GM12878 (cell line): ENCODE data around the gene CLDN24. TPM values are rescaled to one million over a fixed set of nuclear protein-coding genes. Genes with fewer than 3 reads are reported as not detected.

Source experiments
- ATAC-seq: fragments of 200-7000 bp; cut with Tn5 transposase; 3 replicates; pipeline ENCODE4 v1.9.1; 2020; ENCODE audit warnings: mild to moderate bottlenecking, moderate library complexity
- BruUV-seq: library from RNA; stranded (reverse); fragments of 400-500 nt; replicated peaks from 2 replicates; lab custom pipeline; 2021; lab: Mats Ljungman, UMichigan
- CTCF ChIA-PET: fragments of 300-600 bp; sonication (Branson Sonifier 250); formaldehyde crosslinking; extraction: SDS; loops from one replicate; lab custom pipeline; 2021; ENCODE audit warnings: inconsistent platforms; lab: Yijun Ruan, JAX
- POLR2A ChIA-PET: fragments of 350-600 bp; formaldehyde crosslinking; extraction: SDS; loops from one replicate; lab custom pipeline; 2021; ENCODE audit warnings: inconsistent platforms; lab: Charles Lee
- RAD21 ChIA-PET: fragments of 300-600 bp; sonication (Branson Sonifier 250); formaldehyde crosslinking; loops from one replicate; lab custom pipeline; 2023; ENCODE audit warnings: antibody characterized with exemption; ENCODE audit not compliant: unreplicated experiment; lab: Charles Lee
- SMC1A ChIA-PET: fragments of 300-600 bp; sonication (Branson Sonifier 250); formaldehyde crosslinking; loops from one replicate; lab custom pipeline; 2023; ENCODE audit not compliant: unreplicated experiment, uncharacterized antibody; lab: Charles Lee
- DNase-seq: peaks from one replicate; pipeline ENCODE4 v3.0.0-alpha.2; 2011; ENCODE audit warnings: low read depth, low spot score
- FAIRE-seq: peaks from 3 replicates; lab custom pipeline; 2011; peaks lifted over from hg19 to GRCh38; lab: Jason Lieb, UNC
- H2AFZ ChIP-seq: 2 replicates; pipeline ENCODE4 v1.6.0; 2011; ENCODE audit warnings: low read depth, low read length, control low read depth; ENCODE audit not compliant: control insufficient read depth
- H3K27ac ChIP-seq: 2 replicates; pipeline ENCODE4 v1.5.1; 2011; ENCODE audit warnings: control low read depth; ENCODE audit not compliant: control insufficient read depth, insufficient read depth
- H3K27me3 ChIP-seq, 2 experiments: replicated peaks in 1 of 2; 2 replicates each; pipeline versions ENCODE4 v1.6.0 to v1.6.1; 2011; ENCODE audit warnings: low read length in 1 of 2; ENCODE audit not compliant: control insufficient read depth in 2 of 2, insufficient read depth in 2 of 2
- H3K36me3 ChIP-seq, 2 experiments: 2 replicates each; pipeline ENCODE4 v1.5.1; 2011; ENCODE audit warnings: low read length in 1 of 2; ENCODE audit not compliant: control insufficient read depth in 2 of 2, insufficient read depth in 2 of 2
- H3K4me1 ChIP-seq: 2 replicates; pipeline ENCODE4 v1.6.1; 2011; ENCODE audit warnings: mild to moderate bottlenecking, low read length, moderate library complexity, mixed read lengths; ENCODE audit not compliant: control insufficient read depth, insufficient read depth
- H3K4me2 ChIP-seq: 2 replicates; pipeline ENCODE4 v1.6.0; 2011; ENCODE audit warnings: control low read depth; ENCODE audit not compliant: control insufficient read depth, insufficient read depth
- H3K4me3 ChIP-seq: fragments of 200-600 bp; sonication (generic); 2 replicates; pipeline ENCODE4 v1.5.1; 2016
- H3K79me2 ChIP-seq: 2 replicates; pipeline ENCODE4 v1.6.0; 2011; ENCODE audit warnings: low read length; ENCODE audit not compliant: control insufficient read depth, insufficient read depth
- H3K9ac ChIP-seq: 2 replicates; pipeline ENCODE4 v1.8.0; 2011; ENCODE audit warnings: low read length, control low read depth, mixed read lengths; ENCODE audit not compliant: control insufficient read depth, insufficient read depth
- H3K9me3 ChIP-seq: replicated peaks from 3 replicates; pipeline ENCODE4 v1.5.1; 2011; ENCODE audit warnings: mild to moderate bottlenecking, low read length; ENCODE audit not compliant: control insufficient read depth, insufficient read depth
- H4K20me1 ChIP-seq: 2 replicates; pipeline ENCODE4 v1.6.0; 2011; ENCODE audit not compliant: control insufficient read depth, insufficient read depth
- ATF3 ChIP-seq: IDR thresholded peaks from 2 replicates; pipeline ENCODE4 v1.6.1; 2011; ENCODE audit warnings: low read depth, mild to moderate bottlenecking, low read length, moderate library complexity, borderline replicate concordance; ENCODE audit errors: extremely low read depth
- CEBPZ ChIP-seq: fragments of 150-350 bp; IDR thresholded peaks from 2 replicates; pipeline ENCODE4 v1.6.1; 2016; ENCODE audit warnings: low read depth, low read length
- DPF2 ChIP-seq: fragments of 450-650 bp; IDR thresholded peaks from 2 replicates; pipeline ENCODE4 v1.6.1; 2017; ENCODE audit warnings: mild to moderate bottlenecking
- ESRRA ChIP-seq: IDR thresholded peaks from 2 replicates; pipeline ENCODE4 v1.6.1; 2012; ENCODE audit warnings: mild to moderate bottlenecking, low read length, improper control_type of control experiment
- GATAD2B ChIP-seq: fragments of 450-650 bp; conservative IDR thresholded peaks from 2 replicates; pipeline ENCODE4 v1.6.1; 2017; ENCODE audit warnings: low read depth, mild to moderate bottlenecking, moderate library complexity
- HDAC6 ChIP-seq: fragments of 200-600 bp; sonication (generic); IDR thresholded peaks from one replicate; pipeline ENCODE4 v1.8.0; 2017; ENCODE audit warnings: antibody characterized with exemption; ENCODE audit not compliant: unreplicated experiment
- HDGF ChIP-seq: fragments of 450-650 bp; IDR thresholded peaks from 2 replicates; pipeline ENCODE4 v1.6.1; 2016; ENCODE audit warnings: antibody characterized with exemption
- MTA3 ChIP-seq: IDR thresholded peaks from 2 replicates; pipeline ENCODE4 v1.6.1; 2012; ENCODE audit warnings: low read length, inconsistent platforms, borderline replicate concordance
- NFYB ChIP-seq: IDR thresholded peaks from 2 replicates; pipeline ENCODE4 v1.6.1; 2011; ENCODE audit warnings: low read depth, mild to moderate bottlenecking, low read length, improper control_type of control experiment, moderate library complexity; ENCODE audit not compliant: insufficient read depth
- NR2C2 ChIP-seq: IDR thresholded peaks from 2 replicates; pipeline ENCODE4 v1.6.1; 2011; ENCODE audit warnings: borderline replicate concordance, low read depth; ENCODE audit not compliant: control insufficient read depth, insufficient read length
- PAX8 ChIP-seq: fragments of 450-650 bp; IDR thresholded peaks from 2 replicates; pipeline ENCODE4 v1.6.1; 2017; ENCODE audit warnings: mild to moderate bottlenecking, moderate library complexity
- PML ChIP-seq: IDR thresholded peaks from 2 replicates; pipeline ENCODE4 v1.6.1; 2012; ENCODE audit warnings: low read length, inconsistent platforms
- POLR2A ChIP-seq: IDR thresholded peaks from 2 replicates; pipeline ENCODE4 v1.6.1; 2011; ENCODE audit warnings: low read depth, mild to moderate bottlenecking, low read length
- SREBF2 ChIP-seq: IDR thresholded peaks from 2 replicates; pipeline ENCODE4 v1.6.1; 2012; ENCODE audit warnings: mild to moderate bottlenecking, low read length
- SUZ12 ChIP-seq: fragments of 200-600 bp; sonication (generic); IDR thresholded peaks from one replicate; pipeline ENCODE4 v1.6.1; 2018; ENCODE audit warnings: antibody characterized with exemption, mild to moderate bottlenecking; ENCODE audit not compliant: unreplicated experiment
- WRNIP1 ChIP-seq: IDR thresholded peaks from 2 replicates; pipeline ENCODE4 v1.6.1; 2011; ENCODE audit warnings: low read depth, low read length, improper control_type of control experiment, borderline replicate concordance
- ZNF274 ChIP-seq: IDR thresholded peaks from one replicate; pipeline ENCODE4 v1.8.0; 2011; ENCODE audit not compliant: insufficient read length, insufficient read depth
- ZNF687 ChIP-seq: fragments of 450-650 bp; IDR thresholded peaks from 2 replicates; pipeline ENCODE4 v1.6.1; 2017; ENCODE audit warnings: mild to moderate bottlenecking, moderate library complexity
- WGBS: methylation state at CpG from one replicate; pipeline ENCODE4 v1.1.6; 2016; ENCODE audit warnings: low lambda C conversion rate; ENCODE audit not compliant: insufficient replicate concordance, insufficient coverage; ENCODE audit errors: missing lambda C conversion rate; 5-methylcytosine and 5-hydroxymethylcytosine counted together
- in situ Hi-C: fragments of 300-500 bp; cut with MboI; formaldehyde crosslinking; loops from 9 replicates; pipeline ENCODE4 v1.14.3; 2018; ENCODE audit warnings: mixed read lengths
- intact Hi-C: fragments of 100-400 bp; cut with micrococcal nuclease; formaldehyde crosslinking; loops from one replicate; pipeline ENCODE4 v1.14.2; 2022; ENCODE audit not compliant: unreplicated experiment
- polyA plus RNA-seq, 11 experiments: library from polyadenylated mRNA; depleted of rRNA in 4 of 11; unstranded in 6 of 11; stranded (reverse) in 5 of 11; fragments of >200 nt; fragmentation: Nextera tagmentation in 4 of 11; fragmentation: Illumina TruSeq in 1 of 11; extraction: Ambion mirVana in 4 of 11; extraction: Trizol in 1 of 11; gene quantifications; 1 replicate in 1 of 11; 2 replicates in 10 of 11; pipeline versions ENCODE4 v1.2.1 to v1.2.3, GENCODE V29; 2011 to 2016; ENCODE audit warnings: inconsistent platforms in 2 of 11, missing spikeins in 2 of 11, low read depth in 1 of 11
- total RNA-seq, 4 experiments: library from RNA; depleted of rRNA in 3 of 4; stranded (reverse); fragments of >200 nt in 3 of 4; fragmentation: Illumina TruSeq in 1 of 4; extraction: Trizol in 1 of 4; gene quantifications; 2 replicates each; pipeline versions ENCODE4 v1.2.1 to v1.2.3, GENCODE V29; 2013 to 2021

Gene CLDN24
- total and polyA plus RNA-seq, 10 of the 15 experiments (the other 5 are each of a cell fraction or from before 2014, with no cell fraction given): not detected

GRCh38 chr4:183344523-183345255 lies 22.5 kb upstream of the CLDN24 start:
- RAD21 ChIA-PET: no interaction called here
- WGBS: 43% methylated on average over 15 of the region's 15 CpGs
- SMC1A ChIA-PET: no interaction called here
- DNase-seq (no peak), ATAC-seq (no peak), FAIRE-seq (no peak)
- no peak overlapping the region for H3K4me3 ChIP-seq
- POLR2A ChIA-PET: no interaction called here
- no peaks in the 10 kb centered on the region for H3K9me3 ChIP-seq
- no peaks in the 10 kb centered on the region for H3K36me3 ChIP-seq
- H3K9ac ChIP-seq: no peak overlapping the region
- no peaks in the 10 kb centered on the region for H4K20me1 ChIP-seq
- no peaks in the 10 kb centered on the region for H3K79me2 ChIP-seq
- no peak overlapping the region for H3K4me2 ChIP-seq
- no TSS peak for BruUV-seq
- in situ Hi-C loops: no loop called here
- no peak overlapping the region for H2AFZ ChIP-seq
- intact Hi-C loops: no loop called here
- H3K27ac ChIP-seq: no peak overlapping the region
- H3K27me3 ChIP-seq: no peaks in the 10 kb centered on the region; a peak in 1 of 4 replicates
- CTCF ChIA-PET: no interaction called here
- no peaks in the 10 kb centered on the region for H3K4me1 ChIP-seq
- TF ChIP-seq NFYB: no peak
- TF ChIP-seq SREBF2: no peak
- TF ChIP-seq NR2C2: no peak
- TF ChIP-seq ZNF274: no peak
- TF ChIP-seq ESRRA: no peak
- TF ChIP-seq PML: no peak
- TF ChIP-seq ZNF687: no peak
- TF ChIP-seq MTA3: no peak
- no peak for TF ChIP-seq HDAC6
- no peak for TF ChIP-seq SUZ12
- no peak for TF ChIP-seq GATAD2B
- TF ChIP-seq ATF3: no peak
- TF ChIP-seq DPF2: no peak
- TF ChIP-seq CEBPZ: no peak
- no peak for TF ChIP-seq POLR2A
- TF ChIP-seq WRNIP1: no peak
- no peak for TF ChIP-seq PAX8
- TF ChIP-seq HDGF: no peak
- TF ChIP-seq, all 136 proteins: peak for 0
